ENCODE data around the gene PLEKHG4. TPM values are rescaled to one million over a fixed set of nuclear protein-coding genes. Genes with fewer than 3 reads are reported as not detected.

Gene PLEKHG4
- total RNA-seq, 5 donors from 2014 or later (not counting 1 experiment from before 2014, with no cell fraction given) = 19.4 to 27.5 (median 24.9) TPM

DNA sequence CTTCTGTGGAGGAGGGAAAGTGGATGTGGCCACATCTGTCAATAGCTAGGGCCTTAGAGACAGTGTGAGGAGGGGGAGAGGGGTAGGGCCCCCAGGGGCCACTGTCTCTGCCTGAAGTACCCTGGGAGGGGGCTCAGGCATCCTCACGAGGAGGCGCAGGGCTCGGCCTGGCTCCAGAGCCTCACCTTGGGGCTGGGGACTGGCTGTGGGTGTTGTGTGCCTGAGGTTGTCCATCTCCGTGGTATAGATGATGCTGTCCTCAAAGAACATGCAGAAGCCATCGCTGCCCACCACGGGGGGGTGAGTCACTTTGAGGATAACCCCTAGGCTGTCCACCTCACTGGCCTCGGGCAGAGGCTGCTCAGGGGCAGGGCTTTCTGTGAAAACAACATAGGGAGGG, 12.1 kb downstream of the PLEKHG4 start:
- WGBS (ENCODE audit: insufficient coverage) = 73% methylated on average over 2 of the region's 7 CpGs
- no peaks in the 10 kb centered on the region for H3K27me3 ChIP-seq (replicated peaks in 1 of 2; ENCODE audit: control insufficient read depth in 2 of 2, extremely low read depth in 1 of 2, insufficient read depth in 2 of 2, low read length in 1 of 2)
- no peak for DNase-seq
- peaks cover 0 to 28% of the 10 kb centered on the region in 2 experiments for H3K4me1 ChIP-seq (ENCODE audit: control insufficient read depth in 1 of 2, extremely low read depth in 1 of 2, insufficient read depth in 2 of 2, low read length in 2 of 2)
- H3K9me3 ChIP-seq = no peaks in the 10 kb centered on the region
- no peak overlapping the region for H3K27ac ChIP-seq (ENCODE audit: low read length)
- ChIA-PET CTCF (no interaction called here), POLR2A (no interaction called here)
- Mint-ChIP-seq H3K4me1 (peaks cover 6 to 11% (median 9%) of the 10 kb centered on the region in 3 donors), H3K9me3 (no peaks in the 10 kb centered on the region), H3K27me3 (no peaks in the 10 kb centered on the region), H3K27ac (no peak overlapping the region), H3K4me3 (no peak overlapping the region), H3K36me3 (no peaks in the 10 kb centered on the region)
- no peak for ATAC-seq (replicated peaks in 1 of 4)
- H3K4me3 ChIP-seq (ENCODE audit: control insufficient read depth in 1 of 2, extremely low read depth in 1 of 2, low read length in 1 of 2) = no peak overlapping the region
- H3K36me3 ChIP-seq (ENCODE audit: control insufficient read depth in 2 of 2, extremely low read depth in 1 of 2, insufficient read depth in 1 of 2, low read length in 1 of 2) = peaks cover 0 to 3% of the 10 kb centered on the region in 2 donors

DNA sequence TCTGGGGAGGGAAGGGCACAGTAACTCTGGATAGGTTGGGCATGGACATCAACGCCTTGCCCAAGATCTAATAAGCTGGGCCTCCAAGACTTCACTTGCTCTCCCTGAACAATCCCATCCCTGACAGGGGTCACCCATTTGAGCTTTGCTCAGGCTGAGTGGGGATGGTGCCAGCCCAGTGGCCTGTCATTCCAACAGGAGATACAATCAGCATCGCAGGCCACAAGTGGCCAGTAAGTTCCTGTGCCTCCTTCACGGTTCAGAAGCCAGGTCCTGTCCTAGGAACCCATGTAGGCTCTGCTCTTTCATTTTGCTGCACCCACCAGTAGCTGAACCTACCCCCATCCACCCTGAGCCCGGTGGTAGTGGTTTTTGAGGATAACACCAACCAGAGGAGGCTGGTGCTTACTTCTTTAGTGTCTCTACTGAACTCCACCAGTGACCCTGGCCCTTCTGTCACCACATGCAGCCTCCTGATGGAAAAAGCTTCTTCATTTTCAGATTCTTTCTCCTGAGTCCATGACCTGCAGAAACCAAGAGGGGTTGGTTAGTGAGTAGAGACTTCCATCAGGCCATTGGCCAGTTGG, 14.9 kb downstream of the PLEKHG4 start:
- Mint-ChIP-seq H3K27me3 (peaks cover 0 to 3% of the 10 kb centered on the region in 2 donors), H3K4me3 (no peak overlapping the region), H3K36me3 (no peaks in the 10 kb centered on the region), H3K27ac (no peak overlapping the region), H3K9me3 (no peaks in the 10 kb centered on the region), H3K4me1 (peaks cover 6 to 11% (median 9%) of the 10 kb centered on the region in 3 donors)
- CTCF ChIA-PET = no interaction called here
- no peak overlapping the region for H3K4me3 ChIP-seq (ENCODE audit: control insufficient read depth in 1 of 2, extremely low read depth in 1 of 2, low read length in 1 of 2)
- H3K27me3 ChIP-seq (replicated peaks in 1 of 2; ENCODE audit: control insufficient read depth in 2 of 2, extremely low read depth in 1 of 2, insufficient read depth in 2 of 2, low read length in 1 of 2) = peaks cover 0 to 14% of the 10 kb centered on the region in 2 experiments
- no peaks in the 10 kb centered on the region for H3K36me3 ChIP-seq (ENCODE audit: control insufficient read depth in 2 of 2, extremely low read depth in 1 of 2, insufficient read depth in 1 of 2, low read length in 1 of 2)
- peaks cover 0 to 21% of the 10 kb centered on the region in 2 experiments for H3K4me1 ChIP-seq (ENCODE audit: control insufficient read depth in 1 of 2, extremely low read depth in 1 of 2, insufficient read depth in 2 of 2, low read length in 2 of 2)
- no peak for ATAC-seq (replicated peaks in 1 of 4)
- no peaks in the 10 kb centered on the region for H3K9me3 ChIP-seq
- POLR2A ChIA-PET = no interaction called here
- 90% methylated on average over 2 of the region's 4 CpGs for WGBS (ENCODE audit: insufficient coverage)
- H3K27ac ChIP-seq (ENCODE audit: low read length) = no peak overlapping the region
- no peak for DNase-seq

DNA sequence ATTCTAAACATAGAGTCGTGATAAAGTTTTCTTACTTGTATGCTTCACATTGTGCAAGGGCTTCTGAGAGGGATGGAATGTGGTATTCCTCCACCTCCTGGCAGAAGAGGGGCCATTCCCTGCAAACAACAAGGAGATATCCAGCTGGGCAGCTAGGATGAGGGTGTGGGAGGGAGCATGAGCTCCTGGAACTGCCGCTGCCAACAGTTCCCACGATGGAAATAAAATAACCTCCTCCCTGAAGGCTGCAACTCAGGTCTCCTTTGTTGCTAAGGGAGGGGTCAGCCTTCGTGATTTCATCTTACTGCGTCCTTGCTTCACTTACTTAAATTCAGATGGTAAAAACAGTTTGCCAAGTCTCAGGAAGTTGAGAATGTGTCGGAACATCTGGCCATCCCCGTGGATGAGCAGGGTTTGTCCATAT, 15.6 kb downstream of the PLEKHG4 start:
- H3K27ac ChIP-seq (ENCODE audit: low read length) = no peak overlapping the region
- no peak for ATAC-seq (replicated peaks in 1 of 4)
- CTCF ChIA-PET = no interaction called here
- POLR2A ChIA-PET = no interaction called here
- no peaks in the 10 kb centered on the region for H3K9me3 ChIP-seq
- H3K36me3 ChIP-seq (ENCODE audit: control insufficient read depth in 2 of 2, extremely low read depth in 1 of 2, insufficient read depth in 1 of 2, low read length in 1 of 2) = no peaks in the 10 kb centered on the region
- DNase-seq = no peak
- Mint-ChIP-seq H3K9me3 (no peaks in the 10 kb centered on the region), H3K27me3 (peaks cover 0 to 3% of the 10 kb centered on the region in 2 donors), H3K4me3 (no peak overlapping the region), H3K4me1 (peaks cover 0 to 6% (median 3%) of the 10 kb centered on the region in 3 donors), H3K36me3 (no peaks in the 10 kb centered on the region), H3K27ac (no peak overlapping the region)
- peaks cover 0 to 15% of the 10 kb centered on the region in 2 experiments for H3K4me1 ChIP-seq (ENCODE audit: control insufficient read depth in 1 of 2, extremely low read depth in 1 of 2, insufficient read depth in 2 of 2, low read length in 2 of 2)
- 94% methylated on average over 2 of the region's 7 CpGs for WGBS (ENCODE audit: insufficient coverage)
- no peak overlapping the region for H3K4me3 ChIP-seq (ENCODE audit: control insufficient read depth in 1 of 2, extremely low read depth in 1 of 2, low read length in 1 of 2)
- peaks cover 0 to 15% of the 10 kb centered on the region in 2 experiments for H3K27me3 ChIP-seq (replicated peaks in 1 of 2; ENCODE audit: control insufficient read depth in 2 of 2, extremely low read depth in 1 of 2, insufficient read depth in 2 of 2, low read length in 1 of 2)

DNA sequence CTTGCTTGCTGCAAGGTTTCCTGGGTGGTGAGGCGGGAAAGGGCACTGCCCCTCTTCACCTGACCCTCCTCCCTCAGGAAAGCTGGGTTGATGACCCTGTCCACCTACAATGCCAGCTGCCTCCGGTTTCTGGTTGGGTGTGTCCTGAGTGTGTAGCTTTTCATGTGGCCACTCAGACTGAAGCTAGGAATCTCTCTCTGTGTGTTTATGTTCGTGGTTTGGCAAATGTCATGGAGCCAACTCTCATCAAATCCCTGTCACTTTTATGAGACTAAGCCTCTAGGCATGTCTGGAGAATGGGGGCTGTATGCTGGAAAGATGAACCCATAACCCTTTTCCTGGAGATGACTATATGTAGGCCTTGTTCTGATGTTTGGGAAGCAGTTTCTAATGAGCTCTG, 17.1 kb downstream of the PLEKHG4 start:
- H3K9me3 Mint-ChIP-seq = no peaks in the 10 kb centered on the region

DNA sequence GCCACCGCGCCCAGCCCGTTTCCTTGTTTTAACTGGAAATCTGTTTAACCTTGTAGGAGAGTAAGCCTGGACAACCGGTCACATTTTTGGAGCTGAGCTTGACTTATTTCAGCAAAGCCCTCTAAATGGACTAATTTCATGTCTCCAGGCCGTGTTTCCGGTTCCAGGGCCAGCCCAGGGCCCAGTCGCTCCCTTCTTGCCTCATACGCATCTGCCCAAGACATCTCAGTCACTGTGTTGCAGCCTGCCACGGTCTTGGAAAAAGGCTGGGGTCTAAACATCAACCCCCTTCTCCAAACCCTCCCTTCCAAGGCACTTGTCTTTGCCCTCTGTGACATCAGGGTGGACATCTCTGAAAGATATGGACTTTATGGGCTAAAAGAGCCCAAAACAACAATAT, 18.9 kb downstream of the PLEKHG4 start:
- CTCF ChIA-PET = interaction anchor here in 1 of 2 donors (0.7 kb wide), 1 partner anchor 366 kb away, joined by 3 read pairs; no protein-coding TSS in a partner anchor
- POLR2A ChIA-PET = no interaction called here
- H3K9me3 Mint-ChIP-seq = no peaks in the 10 kb centered on the region

More for the DNA sequence above, 17.1 kb downstream of the PLEKHG4 start:
- Mint-ChIP-seq H3K27ac (no peak overlapping the region), H3K27me3 (peaks cover 4 to 5% of the 10 kb centered on the region in 2 donors), H3K36me3 (no peaks in the 10 kb centered on the region), H3K4me1 (peaks cover 0 to 6% (median 0%) of the 10 kb centered on the region in 3 donors), H3K4me3 (no peak overlapping the region)
- ChIA-PET POLR2A (no interaction called here), CTCF (interaction anchor here (0.5 to 0.6 kb wide), 2 partner anchors 15 to 484 kb away, joined by 3 read pairs; no protein-coding TSS in a partner anchor)
- Histone ChIP-seq H3K36me3 (ENCODE audit: control insufficient read depth in 2 of 2, extremely low read depth in 1 of 2, insufficient read depth in 1 of 2, low read length in 1 of 2) (no peaks in the 10 kb centered on the region), H3K4me3 (ENCODE audit: control insufficient read depth in 1 of 2, extremely low read depth in 1 of 2, low read length in 1 of 2) (no peak overlapping the region), H3K27ac (ENCODE audit: low read length) (no peak overlapping the region), H3K27me3 (replicated peaks in 1 of 2; ENCODE audit: control insufficient read depth in 2 of 2, extremely low read depth in 1 of 2, insufficient read depth in 2 of 2, low read length in 1 of 2) (peaks cover 0 to 22% of the 10 kb centered on the region in 2 experiments), H3K9me3 (no peaks in the 10 kb centered on the region), H3K4me1 (ENCODE audit: control insufficient read depth in 1 of 2, extremely low read depth in 1 of 2, insufficient read depth in 2 of 2, low read length in 2 of 2) (peaks cover 0 to 5% of the 10 kb centered on the region in 2 experiments)
- ATAC-seq (replicated peaks in 1 of 4) = no peak
- DNase-seq = no peak
- WGBS (ENCODE audit: insufficient coverage) = no CpG with 5 or more reads among the region's 3 CpGs

DNA sequence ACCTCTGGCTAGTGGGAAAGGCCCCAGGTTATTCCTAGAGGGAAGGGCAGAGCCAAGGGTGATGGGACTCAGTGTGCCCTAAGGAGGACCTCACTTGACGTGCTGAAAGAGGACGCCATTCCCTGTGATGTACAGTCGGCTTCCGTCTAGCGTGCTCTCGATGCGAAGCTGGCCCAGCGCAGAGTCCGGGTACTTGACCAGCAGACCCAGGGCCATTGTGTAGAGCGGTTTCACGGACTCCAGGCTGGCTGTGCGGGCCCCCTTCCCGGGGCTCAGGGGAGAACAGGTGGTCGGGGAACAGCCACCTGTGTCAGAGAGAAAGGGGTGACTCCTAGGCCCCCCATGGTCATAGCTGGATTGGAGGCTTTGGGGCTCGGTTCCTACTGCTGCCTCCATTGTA, 19.9 kb downstream of the PLEKHG4 start:
- no peaks in the 10 kb centered on the region for H3K4me1 Mint-ChIP-seq
- ChIA-PET CTCF (no interaction called here), POLR2A (interaction anchor here in 1 of 2 donors (0.5 kb wide), 1 partner anchor 14 kb away, joined by 3 read pairs; no protein-coding TSS in a partner anchor)
- no peaks in the 10 kb centered on the region for H3K36me3 Mint-ChIP-seq
- Histone ChIP-seq H3K27ac (ENCODE audit: low read length) (no peak overlapping the region), H3K9me3 (no peaks in the 10 kb centered on the region), H3K4me1 (ENCODE audit: control insufficient read depth in 1 of 2, extremely low read depth in 1 of 2, insufficient read depth in 2 of 2, low read length in 2 of 2) (peaks cover 0 to 4% of the 10 kb centered on the region in 2 experiments), H3K27me3 (replicated peaks in 1 of 2; ENCODE audit: control insufficient read depth in 2 of 2, extremely low read depth in 1 of 2, insufficient read depth in 2 of 2, low read length in 1 of 2) (peaks cover 0 to 23% of the 10 kb centered on the region in 2 experiments), H3K36me3 (ENCODE audit: control insufficient read depth in 2 of 2, extremely low read depth in 1 of 2, insufficient read depth in 1 of 2, low read length in 1 of 2) (no peaks in the 10 kb centered on the region), H3K4me3 (ENCODE audit: control insufficient read depth in 1 of 2, extremely low read depth in 1 of 2, low read length in 1 of 2) (no peak overlapping the region)
- ATAC-seq (replicated peaks in 1 of 4) (no peak), DNase-seq (no peak)
- no peaks in the 10 kb centered on the region for H3K9me3 Mint-ChIP-seq
- H3K27ac Mint-ChIP-seq = no peak overlapping the region
- H3K27me3 Mint-ChIP-seq = peaks cover 4 to 5% of the 10 kb centered on the region in 2 donors
- no peak overlapping the region for H3K4me3 Mint-ChIP-seq
- WGBS (ENCODE audit: insufficient coverage) = 90% methylated on average over 13 of the region's 15 CpGs

More for the DNA sequence above, 18.9 kb downstream of the PLEKHG4 start:
- no peak for DNase-seq
- Mint-ChIP-seq H3K4me1 (peaks cover 0 to 1% (median 0%) of the 10 kb centered on the region in 3 donors), H3K36me3 (no peaks in the 10 kb centered on the region), H3K4me3 (no peak overlapping the region), H3K27ac (no peak overlapping the region), H3K27me3 (peaks cover 4 to 5% of the 10 kb centered on the region in 2 donors)
- H3K4me3 ChIP-seq (ENCODE audit: control insufficient read depth in 1 of 2, extremely low read depth in 1 of 2, low read length in 1 of 2) = no peak overlapping the region
- H3K9me3 ChIP-seq = no peaks in the 10 kb centered on the region
- H3K27ac ChIP-seq (ENCODE audit: low read length) = no peak overlapping the region
- no peaks in the 10 kb centered on the region for H3K36me3 ChIP-seq (ENCODE audit: control insufficient read depth in 2 of 2, extremely low read depth in 1 of 2, insufficient read depth in 1 of 2, low read length in 1 of 2)
- peaks cover 0 to 5% of the 10 kb centered on the region in 2 experiments for H3K4me1 ChIP-seq (ENCODE audit: control insufficient read depth in 1 of 2, extremely low read depth in 1 of 2, insufficient read depth in 2 of 2, low read length in 2 of 2)
- 92% methylated on average over 8 of the region's 9 CpGs for WGBS (ENCODE audit: insufficient coverage)
- peaks cover 0 to 23% of the 10 kb centered on the region in 2 experiments for H3K27me3 ChIP-seq (replicated peaks in 1 of 2; ENCODE audit: control insufficient read depth in 2 of 2, extremely low read depth in 1 of 2, insufficient read depth in 2 of 2, low read length in 1 of 2)
- ATAC-seq (replicated peaks in 1 of 4) = no peak

Data from T-cell (primary cell).